Ovary (tissue), 9 donors: Measurements from ENCODE around the gene WDR87. TPM values are rescaled to one million over a fixed set of nuclear protein-coding genes. Genes with fewer than 3 reads are reported as not detected.

Source experiments
- DNase-seq, 5 donors: peaks; one replicate each; pipeline ENCODE4 v3.0.0-alpha.2; 2019 to 2020
- H3K27ac ChIP-seq, 2 donors: fragments of 200-600 bp; one replicate each; pipeline versions ENCODE4 v1.5.1 to v1.8.0; 2019 to 2022
- H3K27me3 ChIP-seq: fragments of 200-600 bp; one replicate; pipeline ENCODE4 v1.8.0; 2022
- H3K36me3 ChIP-seq: fragments of 200-600 bp; sonication (generic); one replicate; pipeline ENCODE4 v1.5.1; 2019
- H3K4me1 ChIP-seq: one replicate; pipeline ENCODE4 v1.8.1; 2013; ENCODE audit warnings: mild to moderate bottlenecking, moderate library complexity; ENCODE audit not compliant: insufficient read depth
- H3K4me3 ChIP-seq: fragments of 200-600 bp; sonication (generic); one replicate; pipeline ENCODE4 v1.5.1; 2017
- H3K9me3 ChIP-seq, 2 donors: fragments of 200-600 bp in 1 of 2; sonication (generic) in 1 of 2; one replicate each; pipeline versions ENCODE4 v1.5.1 to v1.8.1; 2013 to 2019; ENCODE audit warnings: mild to moderate bottlenecking in 1 of 2, moderate library complexity in 1 of 2
- CTCF ChIP-seq, 3 donors: fragments of 450-650 bp in 2 of 3; fragments of 200-600 bp in 1 of 3; IDR thresholded peaks; one replicate each; pipeline versions ENCODE4 v1.5.1 to v1.8.0; 2016 to 2022; ENCODE audit warnings: antibody characterized with exemption in 3 of 3, mild to moderate bottlenecking in 1 of 3
- EP300 ChIP-seq: sonication (generic); formaldehyde crosslinking; IDR thresholded peaks from one replicate; pipeline ENCODE4 v1.6.1; 2017; ENCODE audit warnings: antibody characterized with exemption
- POLR2A ChIP-seq: fragments of 450-650 bp; IDR thresholded peaks from one replicate; pipeline ENCODE4 v1.6.1; 2017; ENCODE audit warnings: antibody characterized with exemption, mild to moderate bottlenecking, moderate library complexity
- WGBS, 3 donors: extraction: QIAGEN DNeasy Blood & Tissue Kit in 1 of 3; methylation state at CpG; one replicate each; pipeline versions ENCODE4 v1.1.5 to v1.1.7; 2013 to 2017; 5-methylcytosine and 5-hydroxymethylcytosine counted together
- intact Hi-C, 4 donors: fragments of 100-400 bp; cut with DNase I; formaldehyde crosslinking; loops; one replicate each; pipeline versions ENCODE4 v1.11.0 to v1.15.1; 2022 to 2023
- polyA plus RNA-seq, 2 donors: library from polyadenylated mRNA; stranded (reverse); fragments of 200-250 nt in 1 of 2; fragments of 350-450 nt in 1 of 2; fragmentation: Illumina TruSeq in 1 of 2; extraction: RNeasy Lipid Tissue Mini Kit (QIAGEN cat#74804) in 1 of 2; gene quantifications; one replicate each; pipeline ENCODE4 v1.2.3, GENCODE V29; 2013 to 2014
- total RNA-seq, 7 donors: library from RNA; depleted of rRNA in 2 of 7; stranded (reverse); fragments of >200 nt in 2 of 7; fragmentation: NEBNext Ultra II Directional in 3 of 7; extraction: Animal tissue kit (Norgen Biotek cat#: 25700) in 3 of 7; gene quantifications; one replicate each; pipeline versions ENCODE4 v1.1.0 to v1.2.4, GENCODE V29; 2016 to 2023
- donor health status: DM: no; HTN: no; CAD: no; lungs with moderate emphysema.
- donor health status: DM: no; HTN: no; CAD: no.
- donor health status: Bipolar disorder and iron deficiency.
- donor health status: DM: yes; HTN: yes; CAD: no.
- donor health status: DM: no; HTN: no; CAD: no.
- donor health status: DM: yes; HTN: yes; CAD: no.

WDR87 gene
- total and polyA plus RNA-seq, 9 donors = not detected

GRCh38 chr19:37947778-37948177 lies 41.4 kb upstream of the WDR87 start:
- intact Hi-C loops = no loop called here
- Histone ChIP-seq H3K27ac (no peak overlapping the region), H3K9me3 (no peaks in the 10 kb centered on the region), H3K4me1 (peaks cover 1% of the 10 kb centered on the region), H3K27me3 (no peaks in the 10 kb centered on the region), H3K36me3 (no peaks in the 10 kb centered on the region), H3K4me3 (no peak overlapping the region)
- WGBS, 3 donors = 88 to 93% (median 92%) methylated on average over 5 of the region's 5 CpGs
- no peak for DNase-seq
- TF ChIP-seq CTCF (IDR thresholded peaks at IDR 0.05) (no peak), POLR2A (no peak), EP300 (no peak)

- DNase-seq = no peak
- intact Hi-C loops = no loop called here
- 96 to 97% (median 97%) methylated on average over 6 of the region's 6 CpGs for WGBS, 3 donors
- Histone ChIP-seq H3K27ac (no peak overlapping the region), H3K36me3 (no peaks in the 10 kb centered on the region), H3K27me3 (no peaks in the 10 kb centered on the region), H3K4me1 (peaks cover 1% of the 10 kb centered on the region), H3K4me3 (no peak overlapping the region), H3K9me3 (no peaks in the 10 kb centered on the region)
- TF ChIP-seq CTCF (IDR thresholded peaks at IDR 0.05) (no peak), EP300 (no peak), POLR2A (no peak)
These were observed 39.7 kb upstream of the WDR87 start for GRCh38 chr19:37946132-37946531.

- TF ChIP-seq CTCF (IDR thresholded peaks at IDR 0.05) (no peak), POLR2A (no peak), EP300 (no peak)
- 78 to 88% (median 84%) methylated on average over 5 of the region's 5 CpGs for WGBS, 3 donors
- DNase-seq = no peak
- no peak overlapping the region for H3K4me3 ChIP-seq
- H3K27me3 ChIP-seq = no peaks in the 10 kb centered on the region
- intact Hi-C loops = no loop called here
- no peaks in the 10 kb centered on the region for H3K36me3 ChIP-seq
- H3K27ac ChIP-seq = no peak overlapping the region
- H3K4me1 ChIP-seq = no peaks in the 10 kb centered on the region
- H3K9me3 ChIP-seq = no peaks in the 10 kb centered on the region
These were observed 37.1 kb upstream of the WDR87 start for GRCh38 chr19:37943480-37943879.

- WGBS, 3 donors = 81 to 84% (median 84%) methylated on average over 6 of the region's 6 CpGs
- no peak for DNase-seq
- intact Hi-C loops = no loop called here
- H3K9me3 ChIP-seq = no peaks in the 10 kb centered on the region
- H3K27me3 ChIP-seq = no peaks in the 10 kb centered on the region
- H3K36me3 ChIP-seq = no peaks in the 10 kb centered on the region
- no peak overlapping the region for H3K27ac ChIP-seq
- no peak overlapping the region for H3K4me3 ChIP-seq
- no peak for TF ChIP-seq POLR2A
- H3K4me1 ChIP-seq = no peaks in the 10 kb centered on the region
These were observed 36.1 kb upstream of the WDR87 start for GRCh38 chr19:37942516-37942902.

- DNase-seq = no peak
- intact Hi-C loops = no loop called here
- H3K4me3 ChIP-seq = no peak overlapping the region
- WGBS, 3 donors = 81 to 84% (median 83%) methylated on average over 12 of the region's 12 CpGs
- no peaks in the 10 kb centered on the region for H3K27me3 ChIP-seq
- H3K4me1 ChIP-seq = no peaks in the 10 kb centered on the region
- no peaks in the 10 kb centered on the region for H3K36me3 ChIP-seq
- TF ChIP-seq POLR2A = no peak
- no peak for TF ChIP-seq EP300
- no peak for TF ChIP-seq CTCF (IDR thresholded peaks at IDR 0.05)
- H3K9me3 ChIP-seq = no peaks in the 10 kb centered on the region
- H3K27ac ChIP-seq = no peak overlapping the region
These were observed 35.6 kb upstream of the WDR87 start for GRCh38 chr19:37941782-37942515.
